ENCODE measurements around the gene DNAJC6. TPM values are rescaled to one million over a fixed set of nuclear protein-coding genes. Genes with fewer than 3 reads are reported as not detected.

Gene DNAJC6
- total RNA-seq (2022) (4.0 and 6.2 TPM in 2 replicates), Bru-seq, nascent RNA (percentile 54 among the genes with signal in this experiment), BruChase-seq, experiment 1, labeled RNA remaining after a 2-hour chase (percentile 60 among the genes with signal in this experiment), BruChase-seq, experiment 2, labeled RNA remaining after a 6-hour chase (percentile 56 among the genes with signal in this experiment)
- long read RNA-seq, partial matches to known transcripts: 1 of 5 reads
- long read RNA-seq, other reads (novel, unspliced or antisense): 4 of 5 reads

DNA sequence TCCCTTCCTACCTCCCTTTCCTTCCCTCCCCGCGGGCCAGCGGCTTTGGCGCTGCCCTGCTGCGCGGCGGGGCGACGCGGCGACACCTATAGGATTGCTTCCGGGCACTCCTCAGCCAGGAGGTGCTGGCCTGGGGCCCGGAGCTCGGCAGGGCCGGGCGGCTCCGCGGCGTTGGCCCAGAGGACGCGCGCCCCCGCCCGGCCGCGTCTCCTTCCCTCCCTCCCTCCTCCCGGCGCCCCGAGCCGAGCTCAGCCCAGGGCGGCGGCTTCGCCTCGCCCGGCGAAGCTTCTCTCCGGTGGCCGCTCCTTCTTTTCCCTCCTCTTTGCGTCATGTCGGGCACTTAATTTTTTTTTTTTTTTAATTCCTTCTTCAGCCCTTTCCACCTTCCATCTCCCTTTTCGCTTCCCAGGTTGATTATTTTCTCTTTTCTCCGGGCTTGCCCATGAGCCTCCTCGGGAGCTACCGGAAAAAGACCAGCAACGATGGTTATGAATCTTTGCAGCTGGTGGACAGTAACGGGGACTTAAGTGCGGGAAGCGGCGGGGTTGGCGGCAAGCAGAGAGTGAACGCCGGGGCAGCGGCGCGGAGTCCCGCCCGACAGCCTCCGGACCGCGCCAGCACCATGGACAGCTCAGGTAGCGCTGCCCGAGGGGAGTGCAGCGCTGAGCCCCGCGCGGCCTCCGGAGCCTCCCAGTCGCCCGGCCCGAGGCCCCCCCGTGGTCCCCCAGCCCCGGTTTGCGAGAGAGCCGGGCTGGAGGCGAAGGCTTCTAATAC is at the start of gene DNAJC6:
TSS of gene DNAJC6 (plus strand) at position 240 of the 774 bp plus-strand sequence. CDS start at position 443, 203 bp downstream.
- no TSS peak for BruUV-seq (replicated peaks)
- H3K27ac Mint-ChIP-seq (ENCODE audit: unreplicated experiment): no peak within 1 kb of the TSS
- Histone ChIP-seq H3K27me3 (replicated peaks; ENCODE audit: control insufficient read depth, insufficient read depth, low read length) (no peaks in the 10 kb centered on the region), H3K4me3 (ENCODE audit: low read depth, low read length) (peak within 1 kb of the TSS; percentile 41), H3K9me3 (no peaks in the 10 kb centered on the region), H3K36me3 (ENCODE audit: control insufficient read depth, insufficient read depth, low read length) (no peaks in the 10 kb centered on the region), H3K4me1 (no peaks in the 10 kb centered on the region; the same call in 1 of the 2 replicates)
- peak within 1 kb of the TSS; percentile 71 for H3K4me3 Mint-ChIP-seq (ENCODE audit: unreplicated experiment)
- H3K4me1 Mint-ChIP-seq (ENCODE audit: low read depth, unreplicated experiment): peaks cover 5% of the 10 kb centered on the region
- peak; percentile 57 to 85 for DNase-seq
- intact Hi-C loops (cut with micrococcal nuclease; ENCODE audit: unreplicated experiment): loop anchor here (2.0 to 5.0 kb wide), 3 partner anchors 42 to 377 kb away; partner anchors contain the start of genes LEPR and LEPROT
- H3K27me3 Mint-ChIP-seq (ENCODE audit: insufficient read depth, unreplicated experiment): no peaks in the 10 kb centered on the region
- no peaks in the 10 kb centered on the region for H3K36me3 Mint-ChIP-seq (ENCODE audit: insufficient read depth, unreplicated experiment)
- H3K9me3 Mint-ChIP-seq (ENCODE audit: unreplicated experiment): no peaks in the 10 kb centered on the region
- TF ChIP-seq, protein P1, sequence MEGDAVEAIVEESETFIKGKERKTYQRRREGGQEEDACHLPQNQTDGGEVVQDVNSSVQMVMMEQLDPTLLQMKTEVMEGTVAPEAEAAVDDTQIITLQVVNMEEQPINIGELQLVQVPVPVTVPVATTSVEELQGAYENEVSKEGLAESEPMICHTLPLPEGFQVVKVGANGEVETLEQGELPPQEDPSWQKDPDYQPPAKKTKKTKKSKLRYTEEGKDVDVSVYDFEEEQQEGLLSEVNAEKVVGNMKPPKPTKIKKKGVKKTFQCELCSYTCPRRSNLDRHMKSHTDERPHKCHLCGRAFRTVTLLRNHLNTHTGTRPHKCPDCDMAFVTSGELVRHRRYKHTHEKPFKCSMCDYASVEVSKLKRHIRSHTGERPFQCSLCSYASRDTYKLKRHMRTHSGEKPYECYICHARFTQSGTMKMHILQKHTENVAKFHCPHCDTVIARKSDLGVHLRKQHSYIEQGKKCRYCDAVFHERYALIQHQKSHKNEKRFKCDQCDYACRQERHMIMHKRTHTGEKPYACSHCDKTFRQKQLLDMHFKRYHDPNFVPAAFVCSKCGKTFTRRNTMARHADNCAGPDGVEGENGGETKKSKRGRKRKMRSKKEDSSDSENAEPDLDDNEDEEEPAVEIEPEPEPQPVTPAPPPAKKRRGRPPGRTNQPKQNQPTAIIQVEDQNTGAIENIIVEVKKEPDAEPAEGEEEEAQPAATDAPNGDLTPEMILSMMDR (IDR thresholded peaks at IDR 0.05; ENCODE audit: insufficient read depth in 1 of 2, low read depth in 1 of 2, low read length in 1 of 2, severe bottlenecking in 1 of 2, unreplicated experiment in 1 of 2): no peak
- ChIA-PET POLR2A (interaction anchor here (0.9 kb wide), 1 partner anchor 110 kb away, joined by 7 read pairs; no protein-coding TSS in a partner anchor), CTCF (interaction anchor here (0.6 to 1.6 kb wide), 5 partner anchors 9 to 1266 kb away, joined by 3 to 6 read pairs (median 4); partner anchors contain the start of genes LEPR and LEPROT)

DNA sequence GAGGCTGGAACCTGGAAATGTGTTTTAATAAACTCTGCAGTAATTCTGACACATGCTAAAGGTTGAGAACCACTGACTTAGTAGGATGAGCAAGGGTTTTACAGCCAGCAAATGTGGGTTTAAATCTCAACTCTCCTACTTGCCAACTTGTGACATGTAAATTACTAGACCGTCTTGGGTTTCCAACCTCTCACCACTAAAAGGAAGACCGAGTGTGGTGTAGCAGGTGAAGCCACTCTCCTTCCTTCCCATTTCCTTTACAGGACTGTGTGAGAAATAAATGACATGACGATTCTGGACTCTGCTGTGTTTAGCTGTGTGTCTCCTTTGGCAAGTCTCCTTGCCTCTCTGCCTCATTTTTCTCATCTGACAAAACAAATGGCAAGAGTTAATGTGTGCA is 49.5 kb upstream of the DNAJC6 start:
- intact Hi-C loops (cut with micrococcal nuclease; ENCODE audit: unreplicated experiment): no loop called here
- Histone ChIP-seq H3K9me3 (no peaks in the 10 kb centered on the region), H3K4me1 (no peaks in the 10 kb centered on the region), H3K36me3 (ENCODE audit: control insufficient read depth, insufficient read depth, low read length) (no peaks in the 10 kb centered on the region), H3K4me3 (ENCODE audit: low read depth, low read length) (no peak overlapping the region), H3K27me3 (replicated peaks; ENCODE audit: control insufficient read depth, insufficient read depth, low read length) (no peaks in the 10 kb centered on the region)
- BruUV-seq (replicated peaks): no TSS peak
- no peak for DNase-seq
- Mint-ChIP-seq H3K9me3 (ENCODE audit: unreplicated experiment) (no peaks in the 10 kb centered on the region), H3K36me3 (ENCODE audit: insufficient read depth, unreplicated experiment) (peaks cover 5% of the 10 kb centered on the region), H3K4me3 (ENCODE audit: unreplicated experiment) (no peak overlapping the region), H3K27me3 (ENCODE audit: insufficient read depth, unreplicated experiment) (no peaks in the 10 kb centered on the region), H3K4me1 (ENCODE audit: low read depth, unreplicated experiment) (peaks cover 14% of the 10 kb centered on the region), H3K27ac (ENCODE audit: unreplicated experiment) (no peak overlapping the region)
- TF ChIP-seq, protein P1 (IDR thresholded peaks at IDR 0.05; ENCODE audit: insufficient read depth in 1 of 2, low read depth in 1 of 2, low read length in 1 of 2, severe bottlenecking in 1 of 2, unreplicated experiment in 1 of 2): no peak
- ChIA-PET CTCF (no interaction called here), POLR2A (no interaction called here)

DNA sequence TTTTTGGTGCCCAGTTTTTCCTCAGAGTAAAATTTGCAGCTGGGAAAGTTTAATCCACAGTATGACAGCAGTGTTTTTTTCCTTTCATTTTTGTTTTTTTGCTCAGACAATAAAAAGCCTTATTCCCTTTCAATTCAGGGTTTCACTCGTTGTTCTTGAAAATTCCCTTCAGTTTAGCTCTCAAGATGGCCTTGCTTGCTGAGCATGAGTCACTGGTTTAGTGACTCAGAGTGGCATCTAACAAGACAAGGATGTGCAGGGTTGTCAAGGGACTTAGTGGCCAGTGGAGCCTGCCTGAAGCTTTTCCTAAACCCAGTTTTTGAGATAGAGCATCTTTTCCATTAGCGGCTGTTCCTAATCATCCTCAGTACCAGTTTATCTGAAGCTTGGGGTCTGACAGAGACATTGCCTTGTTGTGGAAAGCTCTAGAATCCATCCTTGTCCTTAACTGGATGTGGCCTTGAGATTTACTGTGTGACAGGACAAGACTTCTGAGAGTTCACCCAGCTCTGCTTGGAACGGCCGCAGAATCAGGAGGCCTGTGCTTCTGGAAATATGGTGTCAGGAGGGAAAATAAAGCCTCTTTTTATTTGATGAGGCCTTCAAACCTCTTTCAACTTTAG is 48.4 kb upstream of the DNAJC6 start:
- no peak overlapping the region for H3K4me3 Mint-ChIP-seq (ENCODE audit: unreplicated experiment)

More for the DNA sequence above, 48.4 kb upstream of the DNAJC6 start:
- intact Hi-C loops (cut with micrococcal nuclease; ENCODE audit: unreplicated experiment): no loop called here
- TF ChIP-seq, protein P1 (IDR thresholded peaks at IDR 0.05; ENCODE audit: insufficient read depth in 1 of 2, low read depth in 1 of 2, low read length in 1 of 2, severe bottlenecking in 1 of 2, unreplicated experiment in 1 of 2): no peak
- no TSS peak for BruUV-seq (replicated peaks)
- peaks cover 6% of the 10 kb centered on the region for H3K4me1 Mint-ChIP-seq (ENCODE audit: low read depth, unreplicated experiment)
- DNase-seq: no peak
- Histone ChIP-seq H3K27me3 (replicated peaks; ENCODE audit: control insufficient read depth, insufficient read depth, low read length) (no peaks in the 10 kb centered on the region), H3K9me3 (no peaks in the 10 kb centered on the region), H3K4me3 (ENCODE audit: low read depth, low read length) (no peak overlapping the region), H3K4me1 (no peaks in the 10 kb centered on the region), H3K36me3 (ENCODE audit: control insufficient read depth, insufficient read depth, low read length) (no peaks in the 10 kb centered on the region)
- CTCF ChIA-PET: no interaction called here
- no peaks in the 10 kb centered on the region for H3K36me3 Mint-ChIP-seq (ENCODE audit: insufficient read depth, unreplicated experiment)
- H3K27ac Mint-ChIP-seq (ENCODE audit: unreplicated experiment): no peak overlapping the region
- H3K27me3 Mint-ChIP-seq (ENCODE audit: insufficient read depth, unreplicated experiment): no peaks in the 10 kb centered on the region
- POLR2A ChIA-PET: no interaction called here
- H3K9me3 Mint-ChIP-seq (ENCODE audit: unreplicated experiment): no peaks in the 10 kb centered on the region

Data from Caco-2 (cell line).